Measurements from ENCODE around the gene INHBB. TPM values are rescaled to one million over a fixed set of nuclear protein-coding genes. Genes with fewer than 3 reads are reported as not detected.
A peak's percentile ranks its signal among the peaks of the same experiment; 100 is the strongest.

The INHBB gene
- polyA plus RNA-seq (2013, experiment 1 of 4), result not detected
- polyA plus RNA-seq (2013, experiment 2 of 4), result 0.09 TPM
- 0.16 TPM for polyA plus RNA-seq (2013, experiment 3 of 4)
- 0.16 TPM for polyA plus RNA-seq (2013, experiment 4 of 4)

GRCh38 chr2:120346026-120346666 is at the start of gene INHBB:
INHBB (plus strand) TSS chr2:120346136; CDS start chr2:120346189, 53 bp downstream.
- no peaks in the 10 kb centered on the region for H3K36me3 ChIP-seq (ENCODE audit: control insufficient read depth, insufficient read depth, low read length)
- 2% methylated on average over 99 of the region's 99 CpGs for WGBS, 2 experiments
- H3K4me1 ChIP-seq (ENCODE audit: control insufficient read depth, insufficient read depth, low read length), result peaks cover 29% of the 10 kb centered on the region
- peaks cover 98% of the 10 kb centered on the region for H3K27me3 ChIP-seq (ENCODE audit: control insufficient read depth, insufficient read depth, low read length, poor library complexity, severe bottlenecking)
- H3K4me3 ChIP-seq (ENCODE audit: insufficient read depth, low read depth, low read length), result peak within 1 kb of the TSS; percentile 21
- H3K27ac ChIP-seq (ENCODE audit: insufficient read depth, low read depth, low read length, poor library complexity, severe bottlenecking), result no peak within 1 kb of the TSS
- no peaks in the 10 kb centered on the region for H3K9me3 ChIP-seq (ENCODE audit: control insufficient read depth, low read length)

- Histone ChIP-seq H3K36me3 (ENCODE audit: control insufficient read depth, insufficient read depth, low read length) (no peaks in the 10 kb centered on the region), H3K4me1 (ENCODE audit: control insufficient read depth, insufficient read depth, low read length) (no peaks in the 10 kb centered on the region), H3K9me3 (ENCODE audit: control insufficient read depth, low read length) (no peaks in the 10 kb centered on the region), H3K27me3 (ENCODE audit: control insufficient read depth, insufficient read depth, low read length, poor library complexity, severe bottlenecking) (no peaks in the 10 kb centered on the region), H3K4me3 (ENCODE audit: insufficient read depth, low read depth, low read length) (no peak overlapping the region), H3K27ac (ENCODE audit: insufficient read depth, low read depth, low read length, poor library complexity, severe bottlenecking) (no peak overlapping the region)
- WGBS, 2 experiments, result 91 to 94% methylated on average over 5 to 7 of the region's 7 CpGs
These were observed 47.6 kb upstream of the INHBB start for GRCh38 chr2:120298173-120298835.

- H3K4me3 ChIP-seq (ENCODE audit: insufficient read depth, low read depth, low read length), result no peak overlapping the region
- H3K4me1 ChIP-seq (ENCODE audit: control insufficient read depth, insufficient read depth, low read length), result no peaks in the 10 kb centered on the region
- no peak overlapping the region for H3K27ac ChIP-seq (ENCODE audit: insufficient read depth, low read depth, low read length, poor library complexity, severe bottlenecking)
- H3K36me3 ChIP-seq (ENCODE audit: control insufficient read depth, insufficient read depth, low read length), result no peaks in the 10 kb centered on the region
- no peaks in the 10 kb centered on the region for H3K9me3 ChIP-seq (ENCODE audit: control insufficient read depth, low read length)
- no peaks in the 10 kb centered on the region for H3K27me3 ChIP-seq (ENCODE audit: control insufficient read depth, insufficient read depth, low read length, poor library complexity, severe bottlenecking)
- 95 to 96% methylated on average over 9 of the region's 9 CpGs for WGBS, 2 experiments
These were observed 46.9 kb upstream of the INHBB start for GRCh38 chr2:120299004-120299403.

DNA sequence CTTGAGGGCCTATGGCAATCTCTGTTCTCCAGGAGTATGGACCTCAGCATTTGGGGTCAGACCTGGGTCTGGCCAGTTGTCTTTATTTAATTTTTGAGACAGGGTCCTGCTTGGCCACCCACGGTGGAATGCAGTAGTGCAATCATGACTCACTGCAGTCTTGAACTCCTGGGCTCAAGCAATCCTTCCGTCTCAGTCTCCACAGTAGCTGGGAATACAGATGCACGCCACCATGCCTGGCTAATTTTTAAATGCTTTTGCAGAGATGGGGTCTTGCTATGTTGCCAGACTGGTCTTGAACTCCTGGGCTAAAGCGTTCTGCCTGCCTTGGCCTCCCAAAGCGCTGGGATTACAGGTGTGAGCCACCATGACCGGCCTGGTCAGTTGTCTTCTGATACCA is 46.4 kb upstream of the INHBB start:
- Histone ChIP-seq H3K4me3 (ENCODE audit: insufficient read depth, low read depth, low read length) (no peak overlapping the region), H3K27ac (ENCODE audit: insufficient read depth, low read depth, low read length, poor library complexity, severe bottlenecking) (no peak overlapping the region), H3K27me3 (ENCODE audit: control insufficient read depth, insufficient read depth, low read length, poor library complexity, severe bottlenecking) (no peaks in the 10 kb centered on the region), H3K9me3 (ENCODE audit: control insufficient read depth, low read length) (no peaks in the 10 kb centered on the region), H3K4me1 (ENCODE audit: control insufficient read depth, insufficient read depth, low read length) (no peaks in the 10 kb centered on the region), H3K36me3 (ENCODE audit: control insufficient read depth, insufficient read depth, low read length) (no peaks in the 10 kb centered on the region)
- 91 to 92% methylated on average over 6 of the region's 6 CpGs for WGBS, 2 experiments

DNA sequence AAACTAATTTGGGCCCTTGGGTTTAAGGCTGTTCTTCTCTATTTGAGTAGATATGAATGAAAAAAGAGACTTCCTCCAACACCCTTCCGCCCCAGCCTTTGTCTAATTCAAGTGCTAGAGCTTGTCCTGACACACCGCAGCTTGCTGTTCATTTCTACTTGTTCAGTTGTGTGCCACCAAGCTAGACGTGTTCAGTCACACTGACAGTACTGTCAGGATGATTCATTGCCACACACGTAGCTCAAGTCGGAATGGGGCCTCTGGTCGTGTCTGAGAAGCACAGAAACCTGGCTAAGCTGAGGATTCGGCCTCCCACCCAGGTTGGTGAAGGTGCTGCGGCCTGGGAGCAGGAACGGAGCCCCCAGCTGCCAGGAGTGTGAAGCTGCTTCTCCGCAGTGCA is 45.6 kb upstream of the INHBB start:
- Histone ChIP-seq H3K4me3 (ENCODE audit: insufficient read depth, low read depth, low read length) (no peak overlapping the region), H3K36me3 (ENCODE audit: control insufficient read depth, insufficient read depth, low read length) (no peaks in the 10 kb centered on the region), H3K9me3 (ENCODE audit: control insufficient read depth, low read length) (no peaks in the 10 kb centered on the region), H3K4me1 (ENCODE audit: control insufficient read depth, insufficient read depth, low read length) (no peaks in the 10 kb centered on the region), H3K27ac (ENCODE audit: insufficient read depth, low read depth, low read length, poor library complexity, severe bottlenecking) (no peak overlapping the region), H3K27me3 (ENCODE audit: control insufficient read depth, insufficient read depth, low read length, poor library complexity, severe bottlenecking) (no peaks in the 10 kb centered on the region)
- 93% methylated on average over 10 of the region's 10 CpGs for WGBS, 2 experiments

DNA sequence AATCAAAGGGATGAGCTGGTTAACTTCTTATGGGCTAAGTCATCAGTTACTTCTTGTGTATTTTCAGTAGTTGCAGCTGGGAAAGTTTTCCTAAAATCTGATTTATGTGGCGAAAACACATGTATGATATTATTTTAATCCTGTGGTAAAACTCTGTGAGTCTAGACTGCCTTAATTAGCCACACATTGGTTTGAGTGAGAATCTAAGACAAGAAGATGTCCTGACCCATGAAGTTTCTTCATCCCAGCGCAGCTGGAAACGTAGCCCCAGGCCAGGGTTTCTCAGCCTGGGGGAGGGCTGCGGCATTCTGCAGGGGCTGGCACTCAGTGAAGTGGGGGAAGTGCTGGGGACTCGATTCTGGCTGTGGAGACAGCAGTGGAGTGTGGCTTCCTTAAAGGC is 44.7 kb upstream of the INHBB start:
- Histone ChIP-seq H3K4me3 (ENCODE audit: insufficient read depth, low read depth, low read length) (no peak overlapping the region), H3K27ac (ENCODE audit: insufficient read depth, low read depth, low read length, poor library complexity, severe bottlenecking) (no peak overlapping the region), H3K4me1 (ENCODE audit: control insufficient read depth, insufficient read depth, low read length) (no peaks in the 10 kb centered on the region), H3K27me3 (ENCODE audit: control insufficient read depth, insufficient read depth, low read length, poor library complexity, severe bottlenecking) (no peaks in the 10 kb centered on the region), H3K9me3 (ENCODE audit: control insufficient read depth, low read length) (no peaks in the 10 kb centered on the region), H3K36me3 (ENCODE audit: control insufficient read depth, insufficient read depth, low read length) (no peaks in the 10 kb centered on the region)
- 87 to 90% methylated on average over 5 of the region's 5 CpGs for WGBS, 2 experiments

GRCh38 chr2:120302301-120302700 is 43.6 kb upstream of the INHBB start:
- Histone ChIP-seq H3K4me3 (ENCODE audit: insufficient read depth, low read depth, low read length) (no peak overlapping the region), H3K27ac (ENCODE audit: insufficient read depth, low read depth, low read length, poor library complexity, severe bottlenecking) (no peak overlapping the region)

GRCh38 chr2:120303177-120303576 is 42.8 kb upstream of the INHBB start:
- H3K27me3 ChIP-seq (ENCODE audit: control insufficient read depth, insufficient read depth, low read length, poor library complexity, severe bottlenecking), result no peaks in the 10 kb centered on the region
- H3K27ac ChIP-seq (ENCODE audit: insufficient read depth, low read depth, low read length, poor library complexity, severe bottlenecking), result no peak overlapping the region
- H3K9me3 ChIP-seq (ENCODE audit: control insufficient read depth, low read length), result no peaks in the 10 kb centered on the region
- no peaks in the 10 kb centered on the region for H3K36me3 ChIP-seq (ENCODE audit: control insufficient read depth, insufficient read depth, low read length)
- H3K4me3 ChIP-seq (ENCODE audit: insufficient read depth, low read depth, low read length), result no peak overlapping the region
- WGBS, 2 experiments, result 88 to 89% methylated on average over 6 of the region's 6 CpGs
- H3K4me1 ChIP-seq (ENCODE audit: control insufficient read depth, insufficient read depth, low read length), result no peaks in the 10 kb centered on the region

More at GRCh38 chr2:120302301-120302700, 43.6 kb upstream of the INHBB start:
- H3K27me3 ChIP-seq (ENCODE audit: control insufficient read depth, insufficient read depth, low read length, poor library complexity, severe bottlenecking), result no peaks in the 10 kb centered on the region
- H3K4me1 ChIP-seq (ENCODE audit: control insufficient read depth, insufficient read depth, low read length), result no peaks in the 10 kb centered on the region
- H3K36me3 ChIP-seq (ENCODE audit: control insufficient read depth, insufficient read depth, low read length), result no peaks in the 10 kb centered on the region
- WGBS, 2 experiments, result 92 to 93% methylated on average over 12 of the region's 12 CpGs
- H3K9me3 ChIP-seq (ENCODE audit: control insufficient read depth, low read length), result no peaks in the 10 kb centered on the region

DNA sequence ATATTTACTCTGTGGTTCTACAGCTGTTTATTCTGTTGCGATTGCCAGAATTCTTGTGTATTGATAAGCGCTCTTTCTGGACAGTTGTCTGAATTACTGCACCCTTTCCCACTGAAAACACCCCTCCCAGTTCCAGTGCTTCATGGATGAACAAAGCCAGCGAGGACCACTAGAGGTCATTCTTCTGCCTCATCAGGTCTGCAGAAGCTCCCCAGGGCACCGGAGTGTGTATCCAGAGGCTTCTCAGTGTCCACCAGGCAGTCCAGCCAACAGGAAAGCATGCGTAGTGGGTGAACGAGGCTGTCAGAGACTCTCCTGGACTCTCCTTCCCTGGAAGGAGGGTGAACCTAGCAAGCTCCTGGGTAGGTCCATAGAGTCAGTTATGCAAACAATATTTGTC is 40.6 kb upstream of the INHBB start:
- Histone ChIP-seq H3K4me3 (ENCODE audit: insufficient read depth, low read depth, low read length) (no peak overlapping the region), H3K27ac (ENCODE audit: insufficient read depth, low read depth, low read length, poor library complexity, severe bottlenecking) (no peak overlapping the region), H3K27me3 (ENCODE audit: control insufficient read depth, insufficient read depth, low read length, poor library complexity, severe bottlenecking) (no peaks in the 10 kb centered on the region), H3K4me1 (ENCODE audit: control insufficient read depth, insufficient read depth, low read length) (no peaks in the 10 kb centered on the region), H3K36me3 (ENCODE audit: control insufficient read depth, insufficient read depth, low read length) (no peaks in the 10 kb centered on the region), H3K9me3 (ENCODE audit: control insufficient read depth, low read length) (no peaks in the 10 kb centered on the region)
- 80 to 81% methylated on average over 6 of the region's 6 CpGs for WGBS, 2 experiments

DNA sequence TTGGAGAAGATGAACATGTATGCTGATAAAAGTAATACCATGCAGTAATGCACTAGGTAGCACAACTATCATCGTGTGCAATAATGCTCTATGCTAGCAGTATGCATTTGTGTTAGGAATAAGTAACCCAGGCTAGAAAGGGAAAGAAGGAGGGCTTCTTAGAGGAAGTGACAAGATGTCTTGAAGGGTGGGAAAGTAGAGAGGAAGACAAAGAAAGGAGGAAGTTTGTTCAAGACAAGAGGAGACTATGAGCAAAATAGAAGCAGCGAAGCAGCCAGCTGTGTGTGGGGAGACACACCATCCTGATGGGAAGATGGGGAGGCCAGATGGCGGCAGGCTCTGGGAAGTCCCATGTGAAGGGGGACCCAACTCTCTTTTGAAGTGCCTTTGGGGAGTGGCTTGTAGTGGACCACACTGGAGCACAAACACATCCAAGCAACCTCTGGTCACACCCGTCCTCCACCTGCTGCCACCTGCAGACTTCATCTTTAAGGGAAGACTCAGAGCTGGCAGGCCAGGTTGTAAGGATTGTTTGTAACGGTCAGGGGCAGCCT is 39.9 kb upstream of the INHBB start:
- H3K9me3 ChIP-seq (ENCODE audit: control insufficient read depth, low read length), result no peaks in the 10 kb centered on the region
- H3K4me3 ChIP-seq (ENCODE audit: insufficient read depth, low read depth, low read length), result no peak overlapping the region
- 91 to 92% methylated on average over 5 of the region's 5 CpGs for WGBS, 2 experiments
- no peaks in the 10 kb centered on the region for H3K36me3 ChIP-seq (ENCODE audit: control insufficient read depth, insufficient read depth, low read length)
- no peaks in the 10 kb centered on the region for H3K27me3 ChIP-seq (ENCODE audit: control insufficient read depth, insufficient read depth, low read length, poor library complexity, severe bottlenecking)
- H3K27ac ChIP-seq (ENCODE audit: insufficient read depth, low read depth, low read length, poor library complexity, severe bottlenecking), result no peak overlapping the region
- H3K4me1 ChIP-seq (ENCODE audit: control insufficient read depth, insufficient read depth, low read length), result no peaks in the 10 kb centered on the region
